ENCODE measurements around the gene SLIT1.

DNA sequence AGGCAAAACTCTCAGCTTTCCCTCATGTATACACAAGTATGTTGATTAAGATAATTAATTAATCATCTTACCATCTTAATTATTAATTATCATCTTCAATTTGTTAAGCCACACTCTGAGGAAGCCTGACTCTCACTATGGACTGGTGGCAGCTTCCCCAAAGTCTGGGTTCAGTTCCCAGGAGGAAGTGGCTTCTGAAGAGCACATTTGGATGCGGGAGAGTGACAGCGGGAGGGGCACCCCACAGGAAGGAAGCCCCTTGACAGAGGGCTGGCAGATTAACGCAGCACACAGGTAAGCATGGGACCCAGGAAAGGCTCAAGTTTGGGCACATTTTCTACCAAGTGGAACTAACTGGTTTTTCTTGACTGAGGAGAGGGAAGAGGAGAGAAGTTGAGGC, 13.4 kb upstream of the SLIT1 start:
- TF ChIP-seq POLR2A (IDR thresholded peaks at IDR 0.05) = no peak
- TF ChIP-seq, protein P1, sequence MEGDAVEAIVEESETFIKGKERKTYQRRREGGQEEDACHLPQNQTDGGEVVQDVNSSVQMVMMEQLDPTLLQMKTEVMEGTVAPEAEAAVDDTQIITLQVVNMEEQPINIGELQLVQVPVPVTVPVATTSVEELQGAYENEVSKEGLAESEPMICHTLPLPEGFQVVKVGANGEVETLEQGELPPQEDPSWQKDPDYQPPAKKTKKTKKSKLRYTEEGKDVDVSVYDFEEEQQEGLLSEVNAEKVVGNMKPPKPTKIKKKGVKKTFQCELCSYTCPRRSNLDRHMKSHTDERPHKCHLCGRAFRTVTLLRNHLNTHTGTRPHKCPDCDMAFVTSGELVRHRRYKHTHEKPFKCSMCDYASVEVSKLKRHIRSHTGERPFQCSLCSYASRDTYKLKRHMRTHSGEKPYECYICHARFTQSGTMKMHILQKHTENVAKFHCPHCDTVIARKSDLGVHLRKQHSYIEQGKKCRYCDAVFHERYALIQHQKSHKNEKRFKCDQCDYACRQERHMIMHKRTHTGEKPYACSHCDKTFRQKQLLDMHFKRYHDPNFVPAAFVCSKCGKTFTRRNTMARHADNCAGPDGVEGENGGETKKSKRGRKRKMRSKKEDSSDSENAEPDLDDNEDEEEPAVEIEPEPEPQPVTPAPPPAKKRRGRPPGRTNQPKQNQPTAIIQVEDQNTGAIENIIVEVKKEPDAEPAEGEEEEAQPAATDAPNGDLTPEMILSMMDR (IDR thresholded peaks at IDR 0.05) = no peak

All from thyroid gland (tissue), 4 donors.